ENCODE data around the gene PARN.

DNA sequence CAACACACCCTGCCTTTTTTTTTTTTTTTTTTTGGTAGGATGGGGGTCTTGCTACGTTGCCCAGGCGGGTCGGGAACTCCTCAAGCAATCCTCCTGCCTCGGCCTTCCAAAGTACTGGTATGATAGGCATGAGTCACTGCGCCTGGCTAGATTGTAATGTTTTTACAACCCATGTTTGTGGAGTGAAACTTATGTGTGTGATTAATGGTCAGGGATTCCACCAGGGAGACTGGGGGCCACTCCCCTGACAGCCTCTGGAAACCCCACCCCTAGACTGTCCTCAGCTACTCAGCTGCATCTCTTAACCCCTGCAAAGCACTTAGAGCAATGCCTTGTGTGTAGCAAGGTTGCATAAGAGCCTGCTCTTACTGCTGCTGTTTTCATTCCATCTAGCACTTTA lies 220.5 kb downstream of the PARN start:
- no peak for TF ChIP-seq POLR2A (IDR thresholded peaks at IDR 0.05; ENCODE audit: low read depth, low read length)
- TF ChIP-seq TAF1 (IDR thresholded peaks at IDR 0.05; ENCODE audit: borderline replicate concordance, low read depth, low read length): no peak
- TF ChIP-seq POLR2AphosphoS5 (IDR thresholded peaks at IDR 0.05; ENCODE audit: low read depth, low read length): no peak
